Measurements from ENCODE around the gene RUNX2. TPM values are rescaled to one million over a fixed set of nuclear protein-coding genes. Genes with fewer than 3 reads are reported as not detected.

Gene RUNX2
- total and polyA plus RNA-seq, 2 experiments from 2014 or later: 0.66 to 1.7 TPM

DNA sequence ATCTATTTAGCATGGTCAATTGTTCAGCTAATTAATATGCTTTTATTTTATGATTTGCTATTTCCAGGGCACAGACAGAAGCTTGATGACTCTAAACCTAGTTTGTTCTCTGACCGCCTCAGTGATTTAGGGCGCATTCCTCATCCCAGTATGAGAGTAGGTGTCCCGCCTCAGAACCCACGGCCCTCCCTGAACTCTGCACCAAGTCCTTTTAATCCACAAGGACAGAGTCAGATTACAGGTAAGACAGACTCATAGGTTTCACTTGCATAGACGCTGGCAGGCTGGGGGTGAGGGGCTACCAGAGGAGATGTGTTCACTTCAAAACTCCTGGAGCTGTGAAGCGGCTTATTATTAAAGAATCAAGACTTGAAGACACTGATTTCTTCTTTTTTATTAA lies 163.7 kb downstream of the RUNX2 start:
- Histone ChIP-seq H3K9me2 (ENCODE audit: insufficient read depth) (0 out of 2 replicates have a peak, but pooled peaks cover 3% of the 10 kb centered on the region), H3K4me3 (no peak overlapping the region), H3K27ac (ENCODE audit: low read depth) (no peak overlapping the region), H4K20me1 (replicated peaks; ENCODE audit: insufficient read depth) (no peaks in the 10 kb centered on the region), H3K4me2 (no peak overlapping the region), H2AFZ (peak overlapping the region; percentile 21; the same call in 1 of the 2 replicates), H3K79me2 (replicated peaks; ENCODE audit: insufficient read depth) (no peaks in the 10 kb centered on the region), H3K27me3 (ENCODE audit: insufficient read depth) (no peaks in the 10 kb centered on the region), H3K36me3 (ENCODE audit: insufficient read depth) (no peaks in the 10 kb centered on the region), H3F3A (replicated peaks; ENCODE audit: low read depth) (no peaks in the 10 kb centered on the region), H3K4me1 (ENCODE audit: insufficient read depth) (no peaks in the 10 kb centered on the region)
- Mint-ChIP-seq H3K4me1 (peaks cover 6% of the 10 kb centered on the region; the same call in 2 of the 3 replicates), H3K9me3 (no peaks in the 10 kb centered on the region), H3K27me3 (ENCODE audit: insufficient read depth, low read depth, poor library complexity) (no peaks in the 10 kb centered on the region), H3K27ac (no peak overlapping the region; the same call in 1 of the 2 replicates), H3K4me3 (no peak overlapping the region), H3K36me3 (ENCODE audit: low read depth) (no peaks in the 10 kb centered on the region)
- peak; percentile 21 for DNase-seq (ENCODE audit: low spot score)
- peak; percentile 76 for ATAC-seq
- TF ChIP-seq ZNF331 (CRISPR knock-in tag; IDR thresholded peaks at IDR 0.05; ENCODE audit: low read depth) (no peak), NANOG (IDR thresholded peaks at IDR 0.05; ENCODE audit: borderline replicate concordance) (no peak), JUNB (IDR thresholded peaks at IDR 0.05; ENCODE audit: unreplicated experiment) (no peak), STAT1 (IDR thresholded peaks at IDR 0.05; ENCODE audit: unreplicated experiment) (no peak), EZH2 (IDR thresholded peaks at IDR 0.05; ENCODE audit: low read depth, unreplicated experiment) (no peak)
- TF ChIP-seq, protein P1, sequence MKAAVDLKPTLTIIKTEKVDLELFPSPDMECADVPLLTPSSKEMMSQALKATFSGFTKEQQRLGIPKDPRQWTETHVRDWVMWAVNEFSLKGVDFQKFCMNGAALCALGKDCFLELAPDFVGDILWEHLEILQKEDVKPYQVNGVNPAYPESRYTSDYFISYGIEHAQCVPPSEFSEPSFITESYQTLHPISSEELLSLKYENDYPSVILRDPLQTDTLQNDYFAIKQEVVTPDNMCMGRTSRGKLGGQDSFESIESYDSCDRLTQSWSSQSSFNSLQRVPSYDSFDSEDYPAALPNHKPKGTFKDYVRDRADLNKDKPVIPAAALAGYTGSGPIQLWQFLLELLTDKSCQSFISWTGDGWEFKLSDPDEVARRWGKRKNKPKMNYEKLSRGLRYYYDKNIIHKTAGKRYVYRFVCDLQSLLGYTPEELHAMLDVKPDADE (IDR thresholded peaks at IDR 0.05): no peak
- TF ChIP-seq, protein P2, sequence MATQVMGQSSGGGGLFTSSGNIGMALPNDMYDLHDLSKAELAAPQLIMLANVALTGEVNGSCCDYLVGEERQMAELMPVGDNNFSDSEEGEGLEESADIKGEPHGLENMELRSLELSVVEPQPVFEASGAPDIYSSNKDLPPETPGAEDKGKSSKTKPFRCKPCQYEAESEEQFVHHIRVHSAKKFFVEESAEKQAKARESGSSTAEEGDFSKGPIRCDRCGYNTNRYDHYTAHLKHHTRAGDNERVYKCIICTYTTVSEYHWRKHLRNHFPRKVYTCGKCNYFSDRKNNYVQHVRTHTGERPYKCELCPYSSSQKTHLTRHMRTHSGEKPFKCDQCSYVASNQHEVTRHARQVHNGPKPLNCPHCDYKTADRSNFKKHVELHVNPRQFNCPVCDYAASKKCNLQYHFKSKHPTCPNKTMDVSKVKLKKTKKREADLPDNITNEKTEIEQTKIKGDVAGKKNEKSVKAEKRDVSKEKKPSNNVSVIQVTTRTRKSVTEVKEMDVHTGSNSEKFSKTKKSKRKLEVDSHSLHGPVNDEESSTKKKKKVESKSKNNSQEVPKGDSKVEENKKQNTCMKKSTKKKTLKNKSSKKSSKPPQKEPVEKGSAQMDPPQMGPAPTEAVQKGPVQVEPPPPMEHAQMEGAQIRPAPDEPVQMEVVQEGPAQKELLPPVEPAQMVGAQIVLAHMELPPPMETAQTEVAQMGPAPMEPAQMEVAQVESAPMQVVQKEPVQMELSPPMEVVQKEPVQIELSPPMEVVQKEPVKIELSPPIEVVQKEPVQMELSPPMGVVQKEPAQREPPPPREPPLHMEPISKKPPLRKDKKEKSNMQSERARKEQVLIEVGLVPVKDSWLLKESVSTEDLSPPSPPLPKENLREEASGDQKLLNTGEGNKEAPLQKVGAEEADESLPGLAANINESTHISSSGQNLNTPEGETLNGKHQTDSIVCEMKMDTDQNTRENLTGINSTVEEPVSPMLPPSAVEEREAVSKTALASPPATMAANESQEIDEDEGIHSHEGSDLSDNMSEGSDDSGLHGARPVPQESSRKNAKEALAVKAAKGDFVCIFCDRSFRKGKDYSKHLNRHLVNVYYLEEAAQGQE (IDR thresholded peaks at IDR 0.05; ENCODE audit: unreplicated experiment): no peak

DNA sequence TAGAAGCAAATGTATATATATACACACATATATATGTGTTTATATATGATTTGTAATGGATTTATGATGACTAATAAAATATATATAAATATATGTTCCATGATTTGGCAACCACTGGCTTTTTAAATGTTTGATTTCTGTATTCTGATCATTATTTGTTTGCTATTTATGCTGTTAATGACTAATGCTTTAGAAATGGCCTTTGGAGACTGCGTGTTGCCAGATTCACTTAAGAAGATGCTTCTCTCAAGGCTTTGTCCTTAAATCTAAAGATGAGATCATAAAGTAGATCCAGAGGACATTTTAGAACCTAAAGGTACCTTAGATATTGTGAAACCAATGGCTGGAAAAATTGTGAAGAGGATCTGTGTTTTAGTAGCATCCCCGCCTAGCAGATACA lies 165.6 kb downstream of the RUNX2 start:
- peaks cover 8% of the 10 kb centered on the region; the same call in 1 of the 2 replicates for H3K9me2 ChIP-seq (ENCODE audit: insufficient read depth)
- no peak for ATAC-seq
- H3K4me1 Mint-ChIP-seq: peaks cover 6% of the 10 kb centered on the region; the same call in 2 of the 3 replicates
- no peak overlapping the region for H3K27ac ChIP-seq (ENCODE audit: low read depth)
- no peaks in the 10 kb centered on the region for H3K4me1 ChIP-seq (ENCODE audit: insufficient read depth)
- H4K20me1 ChIP-seq (replicated peaks; ENCODE audit: insufficient read depth): no peaks in the 10 kb centered on the region
- H3K4me3 ChIP-seq: no peak overlapping the region
- no peaks in the 10 kb centered on the region for H3K36me3 ChIP-seq (ENCODE audit: insufficient read depth)
- no peaks in the 10 kb centered on the region for H3K27me3 ChIP-seq (ENCODE audit: insufficient read depth)
- H3K36me3 Mint-ChIP-seq (ENCODE audit: low read depth): no peaks in the 10 kb centered on the region
- no peak overlapping the region for H3K27ac Mint-ChIP-seq
- no peak for DNase-seq (ENCODE audit: low spot score)
- no peaks in the 10 kb centered on the region for H3K27me3 Mint-ChIP-seq (ENCODE audit: insufficient read depth, low read depth, poor library complexity)
- H3K4me3 Mint-ChIP-seq: no peak overlapping the region
- H3K4me2 ChIP-seq: no peak overlapping the region
- no peaks in the 10 kb centered on the region for H3K9me3 Mint-ChIP-seq
- H3F3A ChIP-seq (replicated peaks; ENCODE audit: low read depth): no peaks in the 10 kb centered on the region
- no peaks in the 10 kb centered on the region for H3K79me2 ChIP-seq (replicated peaks; ENCODE audit: insufficient read depth)
- H2AFZ ChIP-seq: no peak overlapping the region
- TF ChIP-seq, protein P1 (IDR thresholded peaks at IDR 0.05): no peak
- TF ChIP-seq EZH2phosphoT487 (IDR thresholded peaks at IDR 0.05; ENCODE audit: unreplicated experiment) (no peak), JUNB (IDR thresholded peaks at IDR 0.05; ENCODE audit: unreplicated experiment) (no peak), STAT1 (IDR thresholded peaks at IDR 0.05; ENCODE audit: unreplicated experiment) (no peak)
- TF ChIP-seq, protein P2 (IDR thresholded peaks at IDR 0.05; ENCODE audit: unreplicated experiment): no peak
